Upper lobe of left lung (tissue), 6 donors: Measurements from ENCODE around the gene KRT14. TPM values are rescaled to one million over a fixed set of nuclear protein-coding genes. Genes with fewer than 3 reads are reported as not detected.

Experiments
- ATAC-seq, 2 donors: fragments of 200-7000 bp; cut with Tn5 transposase; one replicate each; pipeline ENCODE4 v1.9.1; 2022; ENCODE audit warnings: mild to moderate bottlenecking in 2 of 2, moderate library complexity in 2 of 2; ENCODE audit not compliant: low FRiP score in 2 of 2
- DNase-seq, 2 donors: peaks; one replicate each; pipeline ENCODE4 v3.0.0-alpha.2; 2019 to 2020
- H3K27ac ChIP-seq, 4 donors: fragments of 200-600 bp; sonication (generic); one replicate each; pipeline ENCODE4 v1.5.1; 2016 to 2019
- H3K27me3 ChIP-seq, 4 donors: fragments of 200-600 bp; sonication (generic); one replicate each; pipeline ENCODE4 v1.5.1; 2017 to 2019
- H3K36me3 ChIP-seq, 4 donors: fragments of 200-600 bp; sonication (generic); one replicate each; pipeline ENCODE4 v1.5.1; 2016 to 2019
- H3K4me1 ChIP-seq, 4 donors: fragments of 200-600 bp; sonication (generic); one replicate each; pipeline ENCODE4 v1.5.1; 2018 to 2019
- H3K4me3 ChIP-seq, 4 donors: fragments of 200-600 bp; sonication (generic); one replicate each; pipeline ENCODE4 v1.5.1; 2017 to 2019; ENCODE audit warnings: mild to moderate bottlenecking in 2 of 4, moderate library complexity in 1 of 4
- H3K9me3 ChIP-seq, 4 donors: fragments of 200-600 bp; sonication (generic); one replicate each; pipeline ENCODE4 v1.5.1; 2018 to 2019
- EP300 ChIP-seq, 4 donors: sonication (generic); formaldehyde crosslinking; IDR thresholded peaks; one replicate each; pipeline ENCODE4 v1.5.1; 2017; ENCODE audit warnings: antibody characterized with exemption in 4 of 4, control low read depth in 2 of 4
- POLR2A ChIP-seq, 4 donors: fragments of 450-650 bp; IDR thresholded peaks; one replicate each; pipeline ENCODE4 v1.5.1; 2016 to 2017; ENCODE audit warnings: antibody characterized with exemption in 4 of 4, mild to moderate bottlenecking in 2 of 4
- POLR2AphosphoS5 ChIP-seq, 2 donors: sonication (generic); formaldehyde crosslinking; IDR thresholded peaks; one replicate each; pipeline ENCODE4 v1.5.1; 2017; ENCODE audit warnings: antibody characterized with exemption in 2 of 2
- WGBS, 2 donors: methylation state at CpG; one replicate each; pipeline ENCODE4 v1.1.5; 2017 to 2018; 5-methylcytosine and 5-hydroxymethylcytosine counted together
- total RNA-seq, 6 donors: library from RNA; depleted of rRNA in 4 of 6; stranded (reverse); fragments of >200 nt in 4 of 6; gene quantifications; one replicate each; pipeline versions ENCODE4 v1.1.0 to v1.2.1, GENCODE V29; 2016 to 2021
- TF ChIP-seq, protein P1 (sequence below), 6 experiments: fragments of 450-650 bp in 4 of 6; fragments of 200-600 bp in 2 of 6; sonication (generic) in 2 of 6; IDR thresholded peaks; one replicate each; pipeline ENCODE4 v1.5.1; 2016 to 2019; ENCODE audit warnings: antibody characterized with exemption in 6 of 6
- donor health status: DM: no; HTN: no; CAD: no; lungs with moderate emphysema.
- donor health status: DM: no; HTN: yes; CAD: no; lungs with severe emphysema.

The KRT14 gene
- total RNA-seq, 6 donors from 2014 or later = not detected

DNA sequence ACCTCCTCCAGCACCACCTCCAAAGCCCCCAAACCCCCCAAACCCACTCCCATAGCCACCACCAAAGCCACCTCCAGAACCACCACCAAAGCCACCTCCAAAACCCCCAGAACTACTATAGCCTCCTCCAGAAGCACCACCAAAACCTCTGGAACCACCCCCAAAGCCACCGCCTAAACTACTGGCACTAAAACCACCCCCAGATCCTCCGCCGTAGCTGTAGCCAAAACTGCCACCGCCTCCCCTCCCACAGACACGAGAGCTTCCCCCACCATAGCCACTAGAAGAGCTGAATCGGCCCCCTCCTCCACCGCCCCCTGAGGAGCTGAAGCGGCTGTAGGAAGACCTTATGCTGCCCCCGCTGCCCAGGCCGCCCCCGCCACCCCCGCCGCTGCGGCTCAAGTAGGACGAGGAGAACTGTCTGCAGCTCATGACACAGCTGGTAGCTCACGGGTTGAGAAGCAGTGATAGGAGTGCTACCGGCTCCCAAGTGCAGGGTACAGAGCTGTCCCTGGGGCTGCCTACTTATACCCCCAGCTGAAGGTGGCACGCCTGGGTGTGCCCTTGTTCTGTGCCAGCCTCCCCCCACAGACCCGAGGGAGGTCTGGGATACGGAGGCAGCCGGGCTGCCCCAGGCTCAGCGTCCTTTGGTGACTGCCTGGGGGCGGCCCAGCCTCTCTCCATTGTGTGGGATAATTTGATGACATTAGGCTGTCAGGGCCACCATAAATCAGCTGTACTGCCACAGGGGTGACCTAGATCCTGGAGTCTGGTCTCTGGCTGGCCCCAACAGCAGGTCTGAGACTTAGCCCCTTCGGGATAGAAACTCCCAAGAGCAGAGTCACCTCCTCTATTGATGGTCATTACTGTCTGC, 14.9 kb downstream of the KRT14 start, which contains the start of gene KRT9:
Gene KRT9 (minus strand): TSS at position 499 of the 874 bp plus-strand sequence. CDS start 67 bp downstream, at position 432.
- DNase-seq = no peak
- H3K27me3 ChIP-seq = no peaks in the 10 kb centered on the region
- TF ChIP-seq POLR2AphosphoS5 (IDR thresholded peaks at IDR 0.05) (no peak), EP300 (IDR thresholded peaks at IDR 0.05) (no peak), POLR2A (IDR thresholded peaks at IDR 0.05) (no peak)
- TF ChIP-seq, protein P1, sequence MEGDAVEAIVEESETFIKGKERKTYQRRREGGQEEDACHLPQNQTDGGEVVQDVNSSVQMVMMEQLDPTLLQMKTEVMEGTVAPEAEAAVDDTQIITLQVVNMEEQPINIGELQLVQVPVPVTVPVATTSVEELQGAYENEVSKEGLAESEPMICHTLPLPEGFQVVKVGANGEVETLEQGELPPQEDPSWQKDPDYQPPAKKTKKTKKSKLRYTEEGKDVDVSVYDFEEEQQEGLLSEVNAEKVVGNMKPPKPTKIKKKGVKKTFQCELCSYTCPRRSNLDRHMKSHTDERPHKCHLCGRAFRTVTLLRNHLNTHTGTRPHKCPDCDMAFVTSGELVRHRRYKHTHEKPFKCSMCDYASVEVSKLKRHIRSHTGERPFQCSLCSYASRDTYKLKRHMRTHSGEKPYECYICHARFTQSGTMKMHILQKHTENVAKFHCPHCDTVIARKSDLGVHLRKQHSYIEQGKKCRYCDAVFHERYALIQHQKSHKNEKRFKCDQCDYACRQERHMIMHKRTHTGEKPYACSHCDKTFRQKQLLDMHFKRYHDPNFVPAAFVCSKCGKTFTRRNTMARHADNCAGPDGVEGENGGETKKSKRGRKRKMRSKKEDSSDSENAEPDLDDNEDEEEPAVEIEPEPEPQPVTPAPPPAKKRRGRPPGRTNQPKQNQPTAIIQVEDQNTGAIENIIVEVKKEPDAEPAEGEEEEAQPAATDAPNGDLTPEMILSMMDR (IDR thresholded peaks at IDR 0.05) = no peak
- ATAC-seq = peak in 1 of 2 donors; percentile 18
- no peak within 1 kb of the TSS for H3K4me3 ChIP-seq
- no peaks in the 10 kb centered on the region for H3K36me3 ChIP-seq
- no peaks in the 10 kb centered on the region for H3K4me1 ChIP-seq
- no peak within 1 kb of the TSS for H3K27ac ChIP-seq
- 64 to 68% methylated on average over 8 to 24 of the region's 24 CpGs for WGBS, 2 donors
- H3K9me3 ChIP-seq = peaks cover 0 to 6% (median 0%) of the 10 kb centered on the region in 4 donors

DNA sequence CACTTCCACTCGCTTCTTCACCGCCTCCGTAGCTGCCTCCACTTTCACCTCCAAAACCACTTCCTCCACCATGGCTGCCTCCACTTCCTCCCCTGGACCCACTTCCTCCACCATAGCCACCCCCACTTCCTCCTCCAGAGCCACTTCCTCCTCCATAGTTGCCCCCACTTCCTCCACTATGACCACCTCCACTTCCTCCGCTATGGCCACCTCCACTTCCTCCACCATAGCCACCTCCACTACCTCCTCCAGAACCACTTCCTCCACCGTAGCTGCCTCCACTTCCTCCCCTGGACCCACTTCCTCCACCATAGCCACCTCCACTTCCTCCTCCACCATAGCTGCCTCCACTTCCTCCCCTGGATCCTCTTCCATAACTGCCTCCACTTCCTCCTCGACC, 19.4 kb downstream of the KRT14 start:
- 60 to 68% methylated on average over 6 of the region's 6 CpGs for WGBS, 2 donors
- DNase-seq = no peak

DNA sequence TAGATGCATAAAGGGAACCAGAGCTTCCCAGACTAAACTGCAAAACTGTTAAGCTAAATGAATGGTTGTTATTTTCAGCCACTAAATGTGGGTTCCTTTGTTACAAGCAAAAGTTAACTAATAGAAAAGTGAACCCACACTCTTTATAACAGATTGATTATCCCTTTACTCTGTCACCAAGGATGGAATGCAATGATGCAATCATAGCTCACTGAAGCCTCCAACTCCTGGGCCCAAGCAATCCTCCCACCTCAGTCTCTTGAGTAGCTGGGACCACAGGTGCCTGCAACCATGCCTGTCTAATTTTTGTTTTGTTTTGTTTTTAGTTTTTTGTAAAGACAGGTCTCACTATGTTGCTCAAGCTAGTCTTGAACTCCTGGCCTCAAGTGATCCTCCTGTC, 21.4 kb downstream of the KRT14 start:
- Histone ChIP-seq H3K27ac (no peak overlapping the region), H3K9me3 (peaks cover 0 to 7% (median 0%) of the 10 kb centered on the region in 4 donors), H3K4me1 (no peaks in the 10 kb centered on the region), H3K36me3 (no peaks in the 10 kb centered on the region), H3K27me3 (no peaks in the 10 kb centered on the region), H3K4me3 (no peak overlapping the region)
- ATAC-seq (no peak), DNase-seq (no peak)
- TF ChIP-seq, protein P1 (IDR thresholded peaks at IDR 0.05) = no peak
- TF ChIP-seq POLR2A (IDR thresholded peaks at IDR 0.05) = no peak
- no peak for TF ChIP-seq POLR2AphosphoS5 (IDR thresholded peaks at IDR 0.05)
- no peak for TF ChIP-seq EP300 (IDR thresholded peaks at IDR 0.05)

More for the DNA sequence above, 19.4 kb downstream of the KRT14 start:
- Histone ChIP-seq H3K27ac (no peak overlapping the region), H3K4me1 (no peaks in the 10 kb centered on the region), H3K4me3 (no peak overlapping the region), H3K36me3 (no peaks in the 10 kb centered on the region), H3K9me3 (peaks cover 0 to 7% (median 0%) of the 10 kb centered on the region in 4 donors), H3K27me3 (no peaks in the 10 kb centered on the region)
- TF ChIP-seq POLR2A (IDR thresholded peaks at IDR 0.05) = no peak
- TF ChIP-seq POLR2AphosphoS5 (IDR thresholded peaks at IDR 0.05) = no peak
- no peak for TF ChIP-seq EP300 (IDR thresholded peaks at IDR 0.05)
- TF ChIP-seq, protein P1 (IDR thresholded peaks at IDR 0.05) = no peak
- no peak for ATAC-seq

DNA sequence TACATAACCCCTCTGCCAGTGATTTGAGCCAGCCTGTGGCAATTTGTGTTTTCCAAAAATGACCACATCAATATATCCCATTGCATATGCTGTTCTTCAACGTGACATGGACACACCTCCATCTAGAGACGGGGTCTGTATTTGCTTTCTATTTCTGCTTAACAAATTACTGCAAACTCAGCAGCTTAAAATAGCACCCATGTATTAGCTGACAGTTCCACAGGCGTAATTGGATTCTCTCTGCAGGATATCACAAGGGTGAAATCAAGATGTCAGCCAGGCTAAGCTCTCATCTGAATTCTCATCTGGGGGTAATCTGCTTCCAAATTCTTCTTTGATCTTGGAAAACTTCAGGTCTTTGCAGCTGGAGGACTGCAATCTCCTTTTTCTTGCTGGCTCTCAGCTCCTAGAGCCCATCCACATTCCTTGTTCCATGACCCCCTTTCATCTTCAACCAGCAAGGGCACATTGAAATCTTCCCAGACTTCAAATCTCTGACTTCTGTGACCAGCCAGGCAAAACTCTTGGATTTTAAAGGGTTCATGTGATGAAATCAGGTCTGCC, 23.0 kb downstream of the KRT14 start:
- no peak overlapping the region for H3K27ac ChIP-seq
- DNase-seq (no peak), ATAC-seq (no peak)
- TF ChIP-seq EP300 (IDR thresholded peaks at IDR 0.05) (no peak), POLR2AphosphoS5 (IDR thresholded peaks at IDR 0.05) (no peak), POLR2A (IDR thresholded peaks at IDR 0.05) (no peak)
- TF ChIP-seq, protein P1 (IDR thresholded peaks at IDR 0.05) = no peak
- no peaks in the 10 kb centered on the region for H3K27me3 ChIP-seq
- H3K36me3 ChIP-seq = no peaks in the 10 kb centered on the region
- H3K4me3 ChIP-seq = no peak overlapping the region
- no peaks in the 10 kb centered on the region for H3K4me1 ChIP-seq
- H3K9me3 ChIP-seq = peaks cover 0 to 7% (median 0%) of the 10 kb centered on the region in 4 donors
- WGBS, 2 donors = 21 to 40% methylated on average over 3 of the region's 3 CpGs
